ENCODE results near the gene AFF3. TPM values are rescaled to one million over a fixed set of nuclear protein-coding genes. Genes with fewer than 3 reads are reported as not detected.

The AFF3 gene
- total RNA-seq, 1 experiment from 2014 or later: 0.61 TPM

DNA sequence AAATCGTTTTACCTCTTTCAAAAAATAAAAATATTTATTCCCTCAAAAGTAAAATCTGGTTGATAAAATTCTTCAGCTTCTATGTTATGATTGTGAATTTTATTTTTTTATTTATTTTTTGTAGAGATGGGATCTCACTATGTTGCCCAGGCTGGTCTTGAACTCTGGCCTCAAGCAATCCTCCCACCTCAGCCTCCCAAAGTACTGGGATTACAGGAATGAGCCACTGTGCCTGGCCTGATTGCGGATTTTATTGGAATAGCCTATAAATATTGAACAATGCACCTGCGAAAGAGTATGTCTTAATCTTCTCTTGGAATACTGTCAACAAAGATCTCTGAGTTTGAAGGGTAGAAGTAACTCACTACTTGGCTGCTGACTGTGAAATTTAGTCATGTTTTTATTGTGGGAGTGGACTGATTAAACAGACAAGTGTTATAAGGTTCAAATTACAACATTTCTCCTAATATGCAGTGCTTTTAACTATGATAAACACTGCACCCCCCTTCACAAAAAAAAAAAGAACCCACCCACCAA, 138.0 kb downstream of the AFF3 start:
- Histone ChIP-seq H3K4me3 (replicated peaks in 1 of 2; ENCODE audit: low read depth in 1 of 2, low read length in 2 of 2) (no peak overlapping the region), H3K27me3 (ENCODE audit: insufficient read depth, low read length) (peaks cover 71% of the 10 kb centered on the region), H4K20me1 (ENCODE audit: insufficient read depth) (no peaks in the 10 kb centered on the region), H3K79me2 (ENCODE audit: insufficient read depth, low read length) (no peaks in the 10 kb centered on the region), H2AFZ (ENCODE audit: low read depth, low read length, poor library complexity, severe bottlenecking) (no peak overlapping the region), H3K36me3 (ENCODE audit: control insufficient read depth in 1 of 2, insufficient read depth in 2 of 2, low read length in 2 of 2) (no peaks in the 10 kb centered on the region), H3K4me1 (ENCODE audit: control insufficient read depth in 1 of 2, insufficient read depth in 2 of 2, low read length in 2 of 2) (no peaks in the 10 kb centered on the region), H3K9ac (ENCODE audit: low read length) (no peak overlapping the region), H3K4me2 (ENCODE audit: low read length) (no peak overlapping the region), H3K27ac (ENCODE audit: low read depth, low read length) (no peak overlapping the region), H3K9me3 (ENCODE audit: control insufficient read depth in 1 of 2, insufficient read depth in 1 of 2, low read depth in 1 of 2, low read length in 2 of 2) (no peaks in the 10 kb centered on the region), H3K9me2 (ENCODE audit: insufficient read depth) (no peaks in the 10 kb centered on the region)
- intact Hi-C loops (cut with micrococcal nuclease): no loop called here
- TF ChIP-seq SIN3A (IDR thresholded peaks at IDR 0.05; ENCODE audit: low read depth) (no peak), CTCF (IDR thresholded peaks at IDR 0.05 in 2 of 3, conservative IDR thresholded peaks at IDR 0.05 in 1 of 3; ENCODE audit: borderline replicate concordance in 1 of 3, insufficient read depth in 1 of 3, low read depth in 2 of 3, low read length in 2 of 3) (no peak), EZH2 (IDR thresholded peaks at IDR 0.05) (no peak), FOSL1 (IDR thresholded peaks at IDR 0.05; ENCODE audit: low read depth) (no peak)
- TF ChIP-seq, protein P1, sequence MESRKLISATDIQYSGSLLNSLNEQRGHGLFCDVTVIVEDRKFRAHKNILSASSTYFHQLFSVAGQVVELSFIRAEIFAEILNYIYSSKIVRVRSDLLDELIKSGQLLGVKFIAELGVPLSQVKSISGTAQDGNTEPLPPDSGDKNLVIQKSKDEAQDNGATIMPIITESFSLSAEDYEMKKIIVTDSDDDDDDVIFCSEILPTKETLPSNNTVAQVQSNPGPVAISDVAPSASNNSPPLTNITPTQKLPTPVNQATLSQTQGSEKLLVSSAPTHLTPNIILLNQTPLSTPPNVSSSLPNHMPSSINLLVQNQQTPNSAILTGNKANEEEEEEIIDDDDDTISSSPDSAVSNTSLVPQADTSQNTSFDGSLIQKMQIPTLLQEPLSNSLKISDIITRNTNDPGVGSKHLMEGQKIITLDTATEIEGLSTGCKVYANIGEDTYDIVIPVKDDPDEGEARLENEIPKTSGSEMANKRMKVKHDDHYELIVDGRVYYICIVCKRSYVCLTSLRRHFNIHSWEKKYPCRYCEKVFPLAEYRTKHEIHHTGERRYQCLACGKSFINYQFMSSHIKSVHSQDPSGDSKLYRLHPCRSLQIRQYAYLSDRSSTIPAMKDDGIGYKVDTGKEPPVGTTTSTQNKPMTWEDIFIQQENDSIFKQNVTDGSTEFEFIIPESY (IDR thresholded peaks at IDR 0.05; ENCODE audit: extremely low read depth, insufficient replicate concordance, low read length): no peak
- ChIA-PET CTCF (interaction anchor here (0.9 kb wide), 1 partner anchor 174 kb away, joined by 3 read pairs; no protein-coding TSS in a partner anchor), RAD21 (ENCODE audit: low non-redundant PET in 1 of 2, low total read pairs in 2 of 2, uncharacterized antibody in 2 of 2, unreplicated experiment in 2 of 2) (no interaction called here), POLR2A (no interaction called here)
- ATAC-seq: no peak
- no TSS peak for BruUV-seq (replicated peaks)
- no peak for DNase-seq (ENCODE audit: low read depth, low spot score)

All from HCT116 (cell line).